K562 (cell line): ENCODE data around the gene S100A6. TPM values are rescaled to one million over a fixed set of nuclear protein-coding genes. Genes with fewer than 3 reads are reported as not detected.

Experiments
- ATAC-seq: fragments of 200-7000 bp; cut with Tn5 transposase; 3 replicates; pipeline ENCODE4 v1.9.1; 2020; ENCODE audit warnings: moderate library complexity
- BruUV-seq: library from RNA; stranded (reverse); fragments of 400-500 nt; replicated peaks from 2 replicates; lab custom pipeline; 2021; lab: Mats Ljungman, UMichigan
- CTCF ChIA-PET: fragments of 300-600 bp; formaldehyde crosslinking; extraction: SDS; loops from one replicate; lab custom pipeline; 2021; ENCODE audit warnings: low intra/inter-chr PET ratio; lab: Yijun Ruan, JAX
- POLR2A ChIA-PET: fragments of 300-600, 350-650 bp; sonication (Branson Sonifier 250); formaldehyde crosslinking; extraction: SDS; loops from one replicate; lab custom pipeline; 2021; ENCODE audit warnings: antibody characterized with exemption, inconsistent platforms; lab: Yijun Ruan, JAX
- DNase-seq, 4 experiments: peaks; one replicate each; pipeline versions ENCODE4 v3.0.0 to v3.0.0-alpha.2; 2011 to 2018; ENCODE audit warnings: low spot score in 3 of 4, mixed read lengths in 3 of 4; ENCODE audit errors: extremely low read depth in 1 of 4
- FAIRE-seq: peaks from 2 replicates; lab custom pipeline; 2011; peaks lifted over from hg19 to GRCh38; lab: Jason Lieb, UNC
- H2AFZ ChIP-seq: 2 replicates; pipeline ENCODE4 v1.6.0; 2011; ENCODE audit warnings: low read depth, low read length, control low read depth, inconsistent platforms
- H3K27ac ChIP-seq: fragments of 200-600 bp; 3 replicates; pipeline ENCODE4 v1.8.0; 2011; ENCODE audit warnings: low read depth, mild to moderate bottlenecking, control low read depth, inconsistent platforms, low read length, moderate library complexity, mixed read lengths; ENCODE audit errors: extremely low read depth
- H3K27me3 ChIP-seq, 2 experiments: fragments of 300-600 bp in 1 of 2; 2 replicates in 1 of 2; 3 replicates in 1 of 2; pipeline versions ENCODE4 v1.6.0 to v1.8.0; 2011; ENCODE audit warnings: inconsistent platforms in 2 of 2, low read length in 2 of 2, mild to moderate bottlenecking in 1 of 2, mixed read lengths in 1 of 2, moderate library complexity in 1 of 2; ENCODE audit not compliant: control insufficient read depth in 2 of 2, insufficient read depth in 2 of 2
- H3K36me3 ChIP-seq: fragments of 300-600 bp; 3 replicates; pipeline ENCODE4 v1.8.0; 2011; ENCODE audit warnings: mild to moderate bottlenecking, low read length, inconsistent platforms; ENCODE audit not compliant: control insufficient read depth, insufficient read depth
- H3K4me1 ChIP-seq, 2 experiments: fragments of 200-600 bp in 1 of 2; replicated peaks in 1 of 2; 2 replicates in 1 of 2; 3 replicates in 1 of 2; pipeline versions ENCODE4 v1.5.1 to v1.8.0; 2011; ENCODE audit warnings: inconsistent platforms in 2 of 2, low read length in 2 of 2, mild to moderate bottlenecking in 1 of 2, mixed read lengths in 1 of 2, moderate library complexity in 1 of 2; ENCODE audit not compliant: control insufficient read depth in 2 of 2, insufficient read depth in 2 of 2
- H3K4me2 ChIP-seq: 2 replicates; pipeline ENCODE4 v1.6.1; 2011; ENCODE audit warnings: low read length, control low read depth, inconsistent platforms, mixed read lengths; ENCODE audit not compliant: insufficient read depth
- H3K4me3 ChIP-seq: fragments of 200-600 bp; sonication (generic), shearing (Covaris generic); 2 replicates; pipeline ENCODE4 v1.5.1; 2016; ENCODE audit warnings: control low read depth, inconsistent platforms
- H3K79me2 ChIP-seq: fragments of 200-600 bp; 3 replicates; pipeline ENCODE4 v1.8.0; 2011; ENCODE audit warnings: low read length, inconsistent platforms; ENCODE audit not compliant: control insufficient read depth, insufficient read depth
- H3K9ac ChIP-seq, 2 experiments: 2 replicates each; pipeline versions ENCODE4 v1.6.0 to v1.6.1; 2011; ENCODE audit warnings: low read depth in 2 of 2, low read length in 2 of 2, control low read depth in 1 of 2, inconsistent platforms in 1 of 2, mild to moderate bottlenecking in 1 of 2, mixed read lengths in 1 of 2; ENCODE audit not compliant: insufficient read depth in 1 of 2
- H3K9me1 ChIP-seq: one replicate; pipeline ENCODE4 v1.6.0; 2011; ENCODE audit warnings: inconsistent platforms, mild to moderate bottlenecking, low read length, moderate library complexity; ENCODE audit not compliant: control insufficient read depth, insufficient read depth
- H3K9me3 ChIP-seq: replicated peaks from 2 replicates; pipeline ENCODE4 v1.5.1; 2011; ENCODE audit warnings: low read depth, low read length, inconsistent platforms; ENCODE audit not compliant: control insufficient read depth, insufficient read depth
- H4K20me1 ChIP-seq: replicated peaks from 2 replicates; pipeline ENCODE4 v1.6.1; 2011; ENCODE audit warnings: low read length, inconsistent platforms, mixed read lengths; ENCODE audit not compliant: control insufficient read depth, insufficient read depth
- BCOR ChIP-seq: fragments of 450-650 bp; IDR thresholded peaks from 2 replicates; pipeline ENCODE4 v1.6.1; 2016
- BRD9 ChIP-seq: fragments of 450-650 bp; IDR thresholded peaks from 2 replicates; pipeline ENCODE4 v1.6.1; 2018; ENCODE audit warnings: low read depth; ENCODE audit not compliant: partially characterized antibody
- CCNT2 ChIP-seq: IDR thresholded peaks from 2 replicates; pipeline ENCODE4 v1.6.1; 2011; ENCODE audit warnings: borderline replicate concordance, low read depth, mild to moderate bottlenecking, moderate library complexity, mixed read lengths, low read length; ENCODE audit not compliant: insufficient read length; ENCODE audit errors: extremely low read depth
- CREB5 ChIP-seq: fragments of 250-450 bp; sonication (Bioruptor Pico); IDR thresholded peaks from 2 replicates; pipeline ENCODE4 v1.5.0; 2020; ENCODE audit warnings: mild to moderate bottlenecking
- CTCF ChIP-seq, 3 experiments: IDR thresholded peaks in 2 of 3; conservative IDR thresholded peaks in 1 of 3; 2 replicates each; pipeline ENCODE4 v1.5.1; 2011 to 2012; ENCODE audit warnings: low read length in 3 of 3, mild to moderate bottlenecking in 3 of 3, control low read depth in 2 of 3, improper control_type of control experiment in 1 of 3, inconsistent platforms in 1 of 3, low read depth in 1 of 3, mixed read lengths in 1 of 3, moderate library complexity in 1 of 3; ENCODE audit not compliant: insufficient read depth in 2 of 3
- ELF2 ChIP-seq: fragments of 250-450 bp; sonication (Bioruptor Pico); IDR thresholded peaks from 2 replicates; pipeline ENCODE4 v1.5.0; 2021; ENCODE audit warnings: mild to moderate bottlenecking
- ETS2 ChIP-seq: IDR thresholded peaks from 2 replicates; pipeline ENCODE4 v1.6.1; 2016; ENCODE audit warnings: borderline replicate concordance, missing genetic modification characterization, mild to moderate bottlenecking, moderate library complexity, missing compliant biosample characterization; ENCODE audit not compliant: poor library complexity, severe bottlenecking
- HDAC2 ChIP-seq: fragments of 450-650 bp; IDR thresholded peaks from 2 replicates; pipeline ENCODE4 v1.6.1; 2016; ENCODE audit warnings: mild to moderate bottlenecking
- HDAC3 ChIP-seq: fragments of 450-650 bp; IDR thresholded peaks from 2 replicates; pipeline ENCODE4 v1.6.1; 2018; ENCODE audit warnings: borderline replicate concordance, mild to moderate bottlenecking, moderate library complexity; ENCODE audit not compliant: partially characterized antibody
- MTA2 ChIP-seq: fragments of 450-650 bp; IDR thresholded peaks from 2 replicates; pipeline ENCODE4 v1.6.1; 2016; ENCODE audit warnings: low read depth
- MXI1 ChIP-seq: IDR thresholded peaks from 2 replicates; pipeline ENCODE4 v1.6.1; 2011; ENCODE audit warnings: low read depth, mild to moderate bottlenecking, improper control_type of control experiment, low read length
- MYC ChIP-seq, 2 experiments: fragments of 250-450 bp in 1 of 2; sonication (Bioruptor Pico) in 1 of 2; IDR thresholded peaks; 2 replicates each; pipeline versions ENCODE4 v1.5.1 to v1.6.1; 2012 to 2021; ENCODE audit warnings: low read depth in 2 of 2, borderline replicate concordance in 1 of 2, improper control_type of control experiment in 1 of 2, low read length in 1 of 2, mild to moderate bottlenecking in 1 of 2, moderate library complexity in 1 of 2
- NFXL1 ChIP-seq: fragments of 450-650 bp; formaldehyde crosslinking; IDR thresholded peaks from 2 replicates; pipeline ENCODE4 v1.4.0; 2021; ENCODE audit warnings: mild to moderate bottlenecking
- RFX7 ChIP-seq: fragments of 250-450 bp; sonication (Bioruptor Pico); IDR thresholded peaks from 2 replicates; pipeline ENCODE4 v1.5.1; 2021; ENCODE audit warnings: mild to moderate bottlenecking
- SRSF9 ChIP-seq: fragments of 200-400 bp; formaldehyde crosslinking; IDR thresholded peaks from 2 replicates; pipeline ENCODE4 v1.6.1; 2017; ENCODE audit warnings: low read depth, low read length, borderline replicate concordance
- TAF1 ChIP-seq: IDR thresholded peaks from 2 replicates; pipeline ENCODE4 v1.6.1; 2011; ENCODE audit warnings: mild to moderate bottlenecking, low read length, moderate library complexity; ENCODE audit not compliant: insufficient read depth, control insufficient read depth, severe bottlenecking; ENCODE audit errors: extremely low read depth
- TAF9B ChIP-seq: fragments of 450-650 bp; IDR thresholded peaks from 2 replicates; pipeline ENCODE4 v1.6.1; 2018; ENCODE audit warnings: mild to moderate bottlenecking; ENCODE audit not compliant: partially characterized antibody
- TCF3 ChIP-seq: sonication (generic); formaldehyde crosslinking; IDR thresholded peaks from 2 replicates; pipeline ENCODE4 v1.4.0; 2020; ENCODE audit warnings: mild to moderate bottlenecking, missing genetic modification reagents
- ZKSCAN1 ChIP-seq: fragments of 150-350 bp; IDR thresholded peaks from 2 replicates; pipeline ENCODE4 v1.6.1; 2016; ENCODE audit warnings: low read depth, low read length
- ZNF668 ChIP-seq: fragments of 250-450 bp; sonication (Bioruptor Pico); IDR thresholded peaks from 2 replicates; pipeline ENCODE4 v1.8.0; 2022; ENCODE audit warnings: mild to moderate bottlenecking, inconsistent platforms
- WGBS: fragments of 100-300 bp; shearing (Covaris generic); methylation state at CpG from one replicate; pipeline ENCODE4 v1.1.6; 2016; ENCODE audit warnings: low coverage, mixed read lengths; ENCODE audit not compliant: insufficient coverage; ENCODE audit errors: missing lambda C conversion rate; 5-methylcytosine and 5-hydroxymethylcytosine counted together
- in situ Hi-C: fragments of 300-500 bp; cut with MboI; formaldehyde crosslinking; loops from 4 replicates; pipeline ENCODE4 v1.15.0; 2018; ENCODE audit warnings: inconsistent platforms, mixed read lengths
- intact Hi-C: fragments of 100-400 bp; cut with micrococcal nuclease; formaldehyde crosslinking; loops from 2 replicates; pipeline ENCODE4 v1.14.2; 2022
- polyA plus RNA-seq, 8 experiments: library from polyadenylated mRNA; depleted of rRNA in 4 of 8; stranded (reverse) in 5 of 8; unstranded in 3 of 8; fragments of >200 nt; fragmentation: Nextera tagmentation in 2 of 8; fragmentation: Illumina TruSeq in 1 of 8; extraction: Ambion mirVana in 2 of 8; extraction: Trizol in 1 of 8; gene quantifications; 2 replicates each; pipeline versions ENCODE4 v1.2.1 to v1.2.3, GENCODE V29; 2011 to 2014; ENCODE audit warnings: inconsistent platforms in 1 of 8, missing spikeins in 1 of 8
- total RNA-seq, 7 experiments: library from RNA; depleted of rRNA in 6 of 7; stranded (reverse); fragments of >200 nt in 6 of 7; fragmentation: Illumina TruSeq in 2 of 7; extraction: Trizol in 2 of 7; gene quantifications; 2 replicates each; pipeline versions ENCODE4 v1.2.1 to v1.2.3, GENCODE V29; 2011 to 2021; ENCODE audit warnings: low replicate concordance in 1 of 7

S100A6 gene
- total and polyA plus RNA-seq, 9 of the 15 experiments (the other 6 are each of a cell fraction or from before 2014, with no cell fraction given): 9.8 to 66.5 (median 23.2) TPM

GRCh38 chr1:153503766-153504165 lies 32.0 kb downstream of the S100A6 start (continued):
- TF ChIP-seq CREB5: no peak
- TF ChIP-seq CCNT2: no peak
- no peak for TF ChIP-seq RFX7 (CRISPR knock-in tag)
- no peak for TF ChIP-seq MYC (IDR thresholded peaks at IDR 0.05; ENCODE audit: low read depth, low read length)
- TF ChIP-seq MYC (CRISPR knock-in tag; IDR thresholded peaks at IDR 0.05; ENCODE audit: borderline replicate concordance, low read depth): no peak
- no peak for TF ChIP-seq ZKSCAN1
- no peak for TF ChIP-seq HDAC3
- TF ChIP-seq HDAC2: no peak
- TF ChIP-seq TAF9B: no peak

GRCh38 chr1:153498746-153499145 lies 37.0 kb downstream of the S100A6 start:
- no TSS peak for BruUV-seq
- no peak overlapping the region for H3K4me2 ChIP-seq
- H3K36me3 ChIP-seq: no peaks in the 10 kb centered on the region
- intact Hi-C loops (no loop called here), in situ Hi-C loops (no loop called here)
- ATAC-seq: no peak
- H3K4me3 ChIP-seq: no peak overlapping the region
- no peak for DNase-seq
- WGBS: 7% methylated on average over 2 of the region's 2 CpGs
- H3K79me2 ChIP-seq: no peaks in the 10 kb centered on the region
- H3K27me3 ChIP-seq: peaks cover 7 to 9% of the 10 kb centered on the region in 2 experiments; a peak in 3 of 5 replicates
- no peaks in the 10 kb centered on the region for H3K9me1 ChIP-seq
- FAIRE-seq: no peak
- no peaks in the 10 kb centered on the region for H3K4me1 ChIP-seq
- ChIA-PET POLR2A (interaction anchor here (1.0 kb wide), 1 partner anchor 12 kb away, joined by 3 read pairs; no protein-coding TSS in a partner anchor), CTCF (interaction anchor here (0.7 kb wide), 1 partner anchor 150 kb away, joined by 5 read pairs; the partner anchor contains the start of gene PGLYRP4)
- peaks cover 7% of the 10 kb centered on the region; the same call in 1 of the 2 replicates for H4K20me1 ChIP-seq
- H3K9me3 ChIP-seq: no peaks in the 10 kb centered on the region
- H3K9ac ChIP-seq: no peak overlapping the region
- H2AFZ ChIP-seq: no peak overlapping the region
- no peak overlapping the region for H3K27ac ChIP-seq
- TF ChIP-seq ETS2 (tag) (no peak), ZNF668 (CRISPR knock-in tag) (no peak), MXI1 (no peak), BRD9 (no peak), CTCF (IDR thresholded peaks at IDR 0.05 in 2 of 3, conservative IDR thresholded peaks at IDR 0.05 in 1 of 3; ENCODE audit: insufficient read depth in 2 of 3, low read depth in 1 of 3, low read length in 3 of 3) (no peak), ELF2 (no peak), BCOR (no peak), TCF3 (CRISPR knock-in tag) (no peak), SRSF9 (no peak), TAF1 (no peak), NFXL1 (CRISPR knock-in tag) (no peak), MTA2 (no peak)
